NAMALWA (cell line): Measurements from ENCODE around the gene PPDPF.
A peak's percentile ranks its signal among the peaks of the same experiment; 100 is the strongest.
"Not testable (repeated sequence)": the region's sequence is repeated elsewhere in the genome, so short reads cannot be mapped to it uniquely, and the experiment has no call there.

Source experiments
- DNase-seq: peaks from one replicate; pipeline ENCODE4 v3.0.0-alpha.2; 2015; ENCODE audit warnings: low spot score

PPDPF gene, protein sequence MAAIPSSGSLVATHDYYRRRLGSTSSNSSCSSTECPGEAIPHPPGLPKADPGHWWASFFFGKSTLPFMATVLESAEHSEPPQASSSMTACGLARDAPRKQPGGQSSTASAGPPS

DNA sequence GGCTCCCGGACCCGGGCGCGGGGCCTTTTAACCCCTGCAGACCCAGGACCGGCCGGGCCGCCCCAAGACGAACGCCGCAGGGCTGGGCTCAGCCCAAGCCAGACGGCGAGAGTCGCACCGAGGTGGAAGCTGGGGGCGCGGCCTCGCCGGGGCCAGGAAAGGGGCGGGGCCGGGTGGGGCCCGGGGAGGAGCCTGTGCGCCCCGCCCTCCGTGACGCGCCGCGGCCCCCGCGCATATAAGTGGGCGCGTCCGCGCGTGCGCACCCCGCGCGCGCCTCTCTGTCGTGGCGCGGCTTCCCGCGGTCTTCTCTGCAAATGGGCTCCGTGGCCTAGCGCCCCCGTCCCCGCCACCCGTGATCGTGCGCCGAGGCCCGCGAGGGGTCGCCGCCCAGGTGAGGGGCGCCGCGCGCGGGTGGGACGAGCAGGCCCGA, at the start of gene PPDPF:
TSS of gene PPDPF (plus strand) at position 262 of the 430 bp plus-strand sequence. CDS start 544 bp downstream, outside the sequence.
- DNase-seq, result peak; percentile 82

DNA sequence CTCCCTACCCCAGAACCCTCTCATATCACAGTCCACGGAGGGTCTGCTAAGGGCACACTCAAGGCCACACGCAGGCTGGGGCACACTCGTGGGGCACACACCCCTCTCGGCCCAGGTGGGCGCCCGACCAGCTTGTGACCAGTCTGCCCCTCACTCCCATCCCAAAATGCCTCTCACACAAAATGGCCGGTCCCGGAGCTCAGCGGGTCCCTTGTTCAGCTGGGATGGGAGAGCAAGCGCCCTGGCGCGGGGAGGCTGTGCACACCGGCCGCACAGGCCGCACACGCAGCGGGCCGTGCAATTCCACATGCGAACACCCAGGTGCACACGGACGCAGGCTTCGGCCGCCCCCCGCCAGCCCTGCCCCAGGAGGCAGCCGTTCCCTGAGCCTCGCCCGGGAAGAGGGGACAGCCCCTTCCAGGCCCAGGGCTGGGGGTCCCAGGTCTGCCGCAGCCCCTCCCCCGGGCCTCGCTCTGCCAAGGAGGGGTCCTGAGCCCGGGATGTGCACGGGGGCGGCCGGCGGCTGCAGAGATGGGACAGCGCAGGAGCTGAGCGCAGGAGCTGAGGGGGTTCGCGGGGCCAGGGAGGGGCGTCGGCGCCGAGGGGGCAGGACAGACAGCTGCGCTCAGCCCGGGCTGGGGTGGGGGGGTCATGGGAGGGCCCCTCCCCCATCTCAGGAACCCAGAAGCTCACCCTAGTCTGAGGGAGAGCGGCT, 49.4 kb upstream of the PPDPF start:
- DNase-seq, result no peak

DNA sequence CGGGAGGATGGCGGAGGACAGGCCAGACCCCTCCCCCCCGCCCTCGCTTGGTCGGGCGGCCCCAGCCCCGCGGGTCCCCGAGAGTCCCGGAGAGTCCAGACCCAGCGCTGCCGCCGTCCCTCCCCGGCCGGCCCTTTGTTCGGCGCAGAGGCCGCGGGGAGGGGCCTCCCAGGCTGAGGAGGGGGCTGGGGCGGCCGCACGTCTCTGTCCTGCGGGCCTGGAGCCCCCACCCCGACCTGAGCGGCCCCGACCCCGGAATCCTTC, 48.9 kb upstream of the PPDPF start:
- no peak for DNase-seq

DNA sequence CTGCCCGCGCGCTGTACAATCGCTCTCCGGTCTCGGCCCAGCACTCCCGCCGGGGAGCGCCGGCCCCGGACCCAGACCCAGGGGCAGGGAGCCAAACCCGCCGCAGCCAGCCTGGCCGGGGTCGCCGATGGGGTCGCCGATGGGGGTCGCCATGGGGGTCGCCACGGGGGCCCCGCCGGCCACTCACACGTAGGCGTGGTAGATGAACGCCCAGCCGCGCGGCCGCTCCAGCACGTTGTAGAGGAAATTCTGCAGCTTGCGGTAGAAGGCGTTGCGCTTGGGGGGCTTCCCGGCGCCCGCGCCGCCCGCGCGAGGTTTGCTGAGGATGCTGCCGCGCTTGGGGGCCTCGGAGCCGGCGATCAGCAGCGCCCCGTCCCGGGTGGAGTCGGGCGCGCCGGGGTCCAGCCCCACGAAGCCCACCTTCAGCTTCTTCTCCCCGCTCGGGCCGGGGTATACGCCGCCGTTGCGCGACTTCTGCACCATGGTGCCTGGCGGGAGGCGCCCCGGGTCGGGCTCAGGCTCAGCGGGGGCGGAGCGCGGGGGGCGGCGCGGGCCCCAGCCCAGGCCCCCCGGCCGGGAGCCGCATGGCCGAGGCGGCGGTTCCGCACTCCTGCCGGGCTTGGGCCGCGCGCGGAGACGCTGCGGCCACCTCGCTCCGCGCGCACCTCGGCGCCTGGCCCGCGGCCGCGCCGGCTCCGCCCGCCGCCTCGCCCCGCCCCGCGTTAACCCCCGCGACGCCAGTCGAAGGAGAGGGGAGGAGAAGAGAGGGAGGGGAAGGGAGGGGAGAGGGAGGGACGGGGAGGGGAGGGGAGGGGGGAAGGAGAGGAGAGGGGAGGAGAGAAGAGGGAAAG, 48.4 kb upstream of the PPDPF start, which contains the start of gene KCNQ2:
TSS of gene KCNQ2 (minus strand) at position 675 of the 851 bp plus-strand sequence. CDS start at position 483, 192 bp downstream.
- no peak for DNase-seq

DNA sequence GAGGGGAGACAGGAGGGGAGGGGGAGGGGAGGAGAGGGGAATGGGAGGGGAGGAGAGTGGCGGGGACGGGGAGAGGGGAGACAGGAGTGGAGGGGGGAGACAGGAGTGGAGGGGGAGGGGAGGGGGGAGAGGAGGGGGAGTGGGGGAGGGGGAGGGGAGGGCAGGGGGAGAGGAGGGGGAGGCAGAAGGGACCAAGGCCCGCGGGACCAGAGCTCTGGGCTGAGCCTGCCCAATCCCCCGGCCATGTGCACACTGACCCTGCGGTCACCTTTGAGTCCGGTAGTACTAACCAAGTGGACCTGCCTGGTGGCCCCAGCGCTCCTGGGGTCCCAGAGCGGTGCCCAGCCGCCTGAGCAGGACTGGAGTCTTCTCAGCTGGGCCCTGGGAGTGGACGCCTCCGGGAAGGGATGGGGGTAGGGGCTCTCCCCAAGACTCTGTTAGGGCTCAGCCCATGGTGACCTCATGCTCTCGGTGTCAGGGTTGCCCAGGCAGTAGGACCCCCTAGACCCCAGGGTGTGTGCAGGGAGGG, 47.6 kb upstream of the PPDPF start:
- no peak for DNase-seq

DNA sequence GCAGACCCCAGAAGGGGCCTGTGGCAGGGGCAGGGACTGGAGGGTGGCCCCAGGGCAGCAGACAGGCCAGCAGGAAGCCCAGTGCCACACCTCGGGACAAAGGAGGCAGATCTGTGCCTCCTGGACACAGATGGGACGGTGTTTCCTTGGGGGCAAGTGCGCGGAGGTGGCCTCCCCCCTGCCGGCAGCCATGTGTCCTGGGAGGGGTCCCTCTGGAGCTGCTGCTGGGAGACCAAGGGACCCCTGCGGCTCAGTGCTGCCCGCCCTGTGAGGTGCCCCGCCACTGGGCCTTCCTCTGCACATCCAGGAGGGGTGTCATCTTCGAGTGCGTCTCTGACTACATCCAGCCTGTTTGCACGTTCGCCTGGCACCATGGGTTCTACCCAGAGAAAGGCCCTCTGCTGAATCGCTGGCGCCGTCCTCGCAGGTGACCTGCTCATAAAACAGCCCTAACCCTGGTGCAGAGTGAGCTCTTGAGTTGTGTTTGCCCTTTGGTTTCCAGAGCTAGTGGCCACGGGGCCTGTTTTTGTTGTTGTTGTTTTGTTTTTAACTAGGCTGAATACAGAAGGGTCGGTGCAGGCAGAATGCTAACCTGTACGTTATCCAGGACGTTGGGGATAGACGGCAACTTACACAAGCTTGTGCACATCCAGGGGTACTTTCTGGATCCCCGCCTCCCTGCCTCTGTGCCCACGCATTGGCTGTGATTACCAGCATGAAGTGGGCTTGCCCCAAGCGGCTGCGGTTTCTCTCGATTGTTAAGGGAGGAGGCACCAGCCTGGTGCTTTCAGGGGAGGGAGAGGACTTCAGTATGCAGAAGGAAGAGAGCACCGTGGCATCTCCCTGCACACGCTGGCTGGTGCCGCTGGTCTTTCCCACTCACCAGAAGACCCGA, 46.8 kb upstream of the PPDPF start:
- DNase-seq, result no peak

DNA sequence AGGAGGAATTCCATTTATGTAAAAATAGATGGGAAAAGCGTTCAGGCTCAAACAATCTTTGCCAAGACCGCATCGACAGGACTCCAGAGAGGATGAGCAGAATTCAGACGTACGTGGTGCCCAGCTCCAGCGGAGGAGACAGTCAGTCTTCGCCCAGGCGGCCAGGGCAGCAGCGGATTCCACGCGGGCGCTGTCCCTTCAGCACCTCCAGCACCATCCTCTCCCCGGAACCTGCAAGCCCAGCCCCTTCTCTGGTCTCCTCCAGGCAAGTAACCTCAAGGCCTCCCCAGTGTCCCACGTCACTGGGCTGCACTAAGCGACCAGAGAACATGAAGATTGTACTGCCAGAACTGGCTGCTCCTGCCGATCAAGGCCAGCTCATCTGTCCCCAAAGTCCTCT, 45.4 kb upstream of the PPDPF start:
- no peak for DNase-seq

DNA sequence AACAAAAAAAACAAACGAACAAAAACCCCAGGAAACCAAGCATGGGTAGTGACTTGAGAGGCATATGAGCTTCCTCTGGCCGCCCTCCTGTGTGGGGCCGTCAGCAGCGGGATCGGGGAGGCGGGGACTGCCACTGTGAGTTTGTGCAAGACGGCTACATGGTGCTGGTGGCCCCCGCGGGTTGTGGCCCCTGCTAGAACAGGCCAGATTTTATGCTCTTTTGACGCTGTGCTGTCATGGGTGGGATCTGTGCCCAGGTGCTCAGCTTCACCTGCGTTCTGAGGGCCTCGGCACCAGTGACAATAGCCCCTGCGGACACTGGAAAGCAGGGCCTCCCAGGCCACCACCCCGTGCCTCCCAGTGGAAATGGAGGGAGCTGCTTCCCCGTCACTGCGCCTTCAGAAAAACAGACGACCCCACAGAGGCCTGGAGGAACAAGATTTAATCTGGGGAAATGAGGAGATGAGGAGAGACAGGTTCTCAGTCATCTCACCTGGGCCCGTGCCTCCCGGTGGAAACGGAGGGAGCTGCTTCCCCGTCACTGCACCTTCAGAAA, 43.4 kb upstream of the PPDPF start:
- DNase-seq, result peak; percentile 38

DNA sequence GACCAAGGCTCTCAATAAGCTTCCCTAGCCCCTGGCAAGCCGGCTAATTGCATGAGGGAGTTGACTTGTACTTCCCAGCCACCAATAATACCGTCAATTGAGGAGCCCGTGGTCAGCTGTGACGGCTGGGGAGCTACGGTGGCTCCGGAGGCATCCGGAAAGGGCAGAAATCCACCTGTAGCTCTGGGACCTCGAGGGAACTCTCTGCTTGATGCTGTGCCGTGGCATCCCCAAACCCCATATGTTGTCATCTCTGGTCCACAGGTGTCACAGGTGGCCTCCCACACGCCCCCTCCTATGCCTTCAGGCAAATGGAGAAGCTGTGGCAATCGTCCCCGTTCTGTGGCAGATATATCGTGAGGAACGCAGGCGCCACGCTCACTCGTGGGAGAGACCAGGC, 42.6 kb upstream of the PPDPF start:
- DNase-seq, result no peak

DNA sequence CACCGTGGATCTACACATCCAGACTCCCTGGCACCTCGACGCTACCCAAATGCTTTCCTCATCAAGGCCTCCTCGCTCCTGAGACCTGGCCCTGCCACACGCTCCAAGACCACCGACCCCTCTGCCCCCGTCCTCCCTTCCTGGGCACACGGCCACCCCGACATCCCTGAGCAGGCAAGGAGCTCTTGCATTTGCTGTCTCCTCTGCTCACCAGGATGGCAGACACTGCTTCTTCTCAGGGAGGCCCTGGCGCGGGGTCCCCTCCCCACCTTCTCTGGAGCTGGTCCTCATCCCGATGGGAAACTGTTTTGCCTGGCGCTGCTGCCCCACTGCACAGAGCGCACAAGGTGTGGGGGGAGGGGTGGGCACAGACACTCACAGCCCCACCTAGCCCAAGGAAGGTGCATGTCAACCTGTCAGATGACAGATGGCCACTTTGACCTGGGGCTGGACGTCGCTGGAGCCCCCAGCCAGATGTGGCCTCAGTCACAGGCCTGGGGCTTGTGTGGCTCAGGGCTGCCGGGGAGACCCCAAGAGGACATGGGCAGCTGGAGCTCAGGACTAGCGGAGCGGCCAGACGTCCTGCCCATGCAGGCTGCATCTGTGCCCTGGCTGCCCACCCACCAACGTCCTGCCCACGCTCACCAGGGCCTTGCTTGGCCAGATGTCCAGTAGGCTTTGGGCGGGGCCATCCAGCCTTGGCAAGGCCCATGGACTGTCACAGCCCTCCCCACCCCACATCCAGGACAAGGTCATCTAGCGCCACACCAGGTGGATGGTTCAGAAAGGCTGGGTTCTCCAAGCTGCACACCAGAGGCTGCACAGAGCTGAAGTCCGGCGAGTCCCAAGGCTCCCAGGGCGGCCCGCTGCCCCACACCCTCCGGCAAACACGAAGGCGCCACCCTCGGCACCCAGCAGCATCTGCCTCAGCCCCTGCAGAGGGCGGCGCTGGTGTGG, 41.9 kb upstream of the PPDPF start:
- DNase-seq, result no peak

DNA sequence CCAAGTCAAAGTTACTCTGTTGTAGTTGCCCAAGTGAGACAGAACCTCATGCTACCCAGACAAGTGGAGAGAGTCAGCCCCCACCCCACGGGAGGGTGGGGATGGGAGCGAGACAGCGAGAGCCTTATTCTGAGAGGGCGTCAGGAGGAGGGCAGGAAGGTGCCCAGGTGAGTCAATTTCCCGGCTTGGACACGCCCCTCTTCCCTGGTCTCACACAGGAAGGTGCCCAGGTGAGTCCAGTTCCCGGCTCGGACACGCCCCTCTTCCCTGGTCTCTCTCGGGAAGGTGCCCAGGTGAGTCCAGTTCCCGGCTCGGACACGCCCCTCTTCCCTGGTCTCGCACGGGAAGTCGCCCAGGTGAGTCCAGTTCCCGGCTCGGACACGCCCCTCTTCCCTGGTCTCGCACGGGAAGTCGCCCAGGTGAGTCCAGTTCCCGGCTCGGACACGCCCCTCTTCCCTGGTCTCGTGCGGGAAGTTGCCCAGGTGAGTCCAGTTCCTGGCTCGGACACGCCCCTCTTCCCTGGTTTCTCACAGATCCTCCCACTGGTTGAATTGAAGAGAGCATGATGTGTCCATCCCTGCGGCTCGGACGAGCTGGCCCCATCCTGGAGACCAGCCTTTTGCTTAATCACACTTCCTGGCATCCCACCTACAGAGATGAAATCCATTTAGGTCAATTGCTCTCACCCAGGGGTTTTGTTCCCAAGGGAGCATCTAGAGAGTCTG, 40.7 kb upstream of the PPDPF start:
- not testable (repeated sequence) for DNase-seq

DNA sequence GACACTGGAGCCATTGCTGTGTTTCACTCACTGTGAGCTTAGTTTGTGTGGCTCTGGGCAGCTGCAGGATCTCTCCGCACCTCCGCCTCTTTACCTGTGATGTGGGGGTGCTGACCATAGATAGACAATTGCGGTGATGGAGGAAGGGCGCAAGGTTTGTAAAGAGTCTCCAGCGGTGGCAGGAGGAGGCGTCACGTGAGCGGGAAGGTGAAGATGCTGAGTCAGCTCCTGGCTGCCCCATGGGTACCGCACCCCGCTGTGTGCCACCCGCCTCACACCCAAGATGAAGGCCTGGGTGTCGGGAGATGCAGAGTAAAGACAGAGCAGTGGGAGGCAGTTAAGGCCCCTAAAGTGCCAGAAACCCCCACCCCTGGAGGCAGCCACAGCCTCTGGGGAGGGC, 39.1 kb upstream of the PPDPF start:
- no peak for DNase-seq

DNA sequence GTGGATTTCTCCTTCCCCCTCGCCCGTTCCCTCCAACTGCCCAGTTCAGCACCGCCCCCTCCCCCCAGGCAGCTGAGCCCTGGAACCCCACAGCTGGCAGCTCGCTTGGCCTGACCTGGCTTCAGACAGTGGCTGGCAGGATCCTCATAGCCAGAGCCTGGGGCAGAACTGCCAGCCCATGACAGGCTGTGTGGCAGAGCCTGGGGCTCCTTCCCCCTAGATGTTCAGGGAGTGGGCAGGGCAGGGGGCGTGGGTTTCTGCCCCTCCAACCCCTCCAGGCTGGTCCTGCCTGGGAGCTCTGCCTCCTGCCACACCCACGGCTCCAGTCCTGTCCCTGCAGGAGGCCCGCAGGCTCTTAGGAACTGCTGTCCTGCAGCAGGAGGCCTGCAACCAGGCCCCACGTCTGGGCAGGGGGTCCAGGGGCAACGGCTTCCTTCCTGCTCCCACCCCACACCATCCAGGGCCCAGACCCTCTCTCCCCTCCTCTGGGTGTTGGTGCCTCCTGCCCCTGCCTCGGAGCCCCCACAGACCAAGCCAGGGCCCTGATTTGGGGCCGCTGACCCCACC, 38.5 kb upstream of the PPDPF start:
- no peak for DNase-seq

DNA sequence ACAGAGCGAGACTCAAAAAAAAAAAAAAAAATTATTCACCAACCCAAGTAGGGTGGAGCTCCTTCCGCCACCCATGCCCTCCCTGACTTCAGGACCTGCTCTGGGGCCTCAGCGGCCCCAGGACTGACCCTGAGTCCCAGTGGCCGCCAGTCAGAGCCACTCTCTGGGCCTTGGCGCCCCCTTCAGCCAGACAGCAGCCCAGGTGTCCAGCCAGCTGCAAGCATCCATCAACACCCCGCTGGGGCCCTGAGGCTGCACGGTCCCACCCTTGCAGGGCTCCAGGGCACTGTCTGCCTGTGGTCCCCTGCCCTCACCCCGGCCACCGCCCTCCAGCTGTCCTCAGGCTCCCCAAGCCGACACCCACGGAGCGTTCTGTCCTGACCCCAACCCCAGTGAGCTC, 36.7 kb upstream of the PPDPF start:
- DNase-seq, result no peak

DNA sequence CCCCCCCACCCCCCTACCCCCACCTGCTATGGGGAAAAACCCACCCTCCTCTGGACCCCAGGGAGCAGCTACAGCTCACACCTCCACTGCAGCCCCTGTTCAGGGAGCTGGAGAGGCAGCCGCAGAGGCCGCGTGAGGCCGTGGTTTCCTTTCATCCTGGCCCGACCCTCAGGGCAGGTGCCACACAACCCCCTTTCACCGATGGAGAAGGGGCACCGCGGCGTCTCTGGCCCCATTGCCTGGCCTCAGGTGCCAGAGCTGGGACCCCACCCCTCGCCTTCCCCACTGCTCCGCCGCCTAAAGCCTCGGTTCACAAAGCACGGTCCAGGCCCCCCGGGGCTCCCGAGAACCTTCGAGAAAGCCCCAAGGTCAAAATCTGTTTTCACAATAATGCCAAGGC, 36.3 kb upstream of the PPDPF start:
- DNase-seq, result no peak

DNA sequence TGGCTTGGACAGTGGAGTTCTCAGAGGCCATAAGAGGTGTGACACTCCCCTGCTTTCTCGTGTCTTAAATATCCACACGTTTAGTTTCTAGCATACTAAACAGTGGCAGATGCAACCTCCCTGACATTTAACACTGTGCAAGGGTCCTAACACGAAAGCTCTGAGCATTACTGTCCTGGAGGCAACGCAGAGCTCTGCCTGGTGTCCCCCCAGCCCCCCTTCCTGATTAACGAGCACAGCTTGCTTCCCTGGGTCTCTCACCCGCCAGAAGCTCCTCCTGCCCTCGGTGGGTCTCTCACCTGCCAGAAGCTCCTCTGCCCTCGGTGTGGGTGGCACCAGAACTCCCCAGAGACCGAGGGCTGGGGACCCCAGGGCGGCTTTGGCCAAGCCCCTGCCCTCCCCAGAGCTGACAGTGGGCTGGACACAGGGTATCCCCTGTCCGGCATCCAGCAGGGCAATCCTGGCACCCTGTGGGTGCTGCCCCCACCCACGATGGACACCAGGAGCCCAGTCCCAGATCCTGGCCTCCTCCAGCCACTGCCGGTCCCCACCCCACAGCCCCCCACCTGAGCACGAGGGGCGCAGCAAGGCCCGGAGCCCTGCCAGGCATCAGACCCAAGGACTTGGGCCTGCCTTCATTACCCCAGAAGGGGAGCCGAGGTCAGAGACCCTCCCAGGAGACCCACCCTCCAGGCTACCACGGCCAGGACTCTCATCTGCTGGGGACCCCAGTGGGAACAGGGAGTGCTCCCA, 35.7 kb upstream of the PPDPF start:
- DNase-seq, result no peak

DNA sequence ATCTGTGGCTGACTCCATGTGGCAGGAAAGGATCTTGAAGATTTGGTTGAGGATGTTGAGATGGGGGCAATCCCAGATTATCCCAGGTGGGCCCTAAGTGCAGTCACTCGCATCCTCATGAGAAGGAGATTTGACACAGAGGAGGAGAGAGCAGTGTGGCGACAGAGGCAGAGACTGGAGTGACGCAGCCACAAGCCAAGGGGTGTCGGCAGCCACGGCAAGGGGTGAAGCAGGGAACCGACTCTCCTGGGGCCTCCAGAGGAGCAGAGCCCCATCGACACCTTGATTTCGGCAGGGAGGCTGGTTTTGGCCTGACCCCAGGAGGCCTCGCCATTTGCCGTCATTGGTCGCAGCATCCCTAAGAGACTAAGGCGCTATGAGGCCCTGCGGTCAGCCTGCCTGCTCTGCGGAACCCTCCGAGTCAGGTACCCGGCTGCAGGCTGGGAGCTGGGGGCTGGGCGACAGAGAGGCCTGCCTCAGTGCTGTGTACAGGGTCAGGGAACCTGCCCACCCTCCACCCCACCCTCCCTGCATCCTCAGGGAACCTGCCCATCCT, 34.2 kb upstream of the PPDPF start:
- no peak for DNase-seq

DNA sequence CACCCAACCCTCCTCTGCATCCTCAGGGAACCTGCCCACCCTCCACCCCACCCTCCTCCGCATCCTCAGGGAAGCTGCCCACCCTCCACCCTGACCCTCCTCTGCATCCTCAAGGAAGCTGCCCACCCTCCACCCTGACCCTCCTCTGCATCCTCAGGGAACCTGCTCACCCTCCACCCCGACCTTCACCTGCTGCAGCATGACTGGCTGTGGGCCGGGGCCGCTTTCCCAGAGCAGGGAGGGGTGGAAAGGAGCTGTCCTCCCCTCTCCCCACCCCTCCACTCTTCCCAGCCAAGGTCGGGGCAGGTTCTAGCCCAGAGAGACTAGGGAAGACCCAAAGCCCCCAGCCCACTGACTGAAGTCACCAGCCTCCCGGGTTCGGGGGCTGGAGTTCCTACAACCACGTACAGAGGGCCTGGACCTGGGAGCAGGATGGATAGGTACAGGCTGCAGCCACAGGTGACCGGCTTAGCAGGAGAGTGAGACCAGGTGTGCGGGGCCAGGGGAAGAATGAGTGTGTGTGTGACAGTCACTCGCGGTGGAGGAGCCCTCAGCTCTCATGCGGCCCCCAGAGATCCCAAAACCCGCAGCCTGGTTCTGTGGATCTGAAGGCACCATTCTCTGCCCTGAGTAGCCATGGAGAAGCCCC, 33.3 kb upstream of the PPDPF start:
- no peak for DNase-seq
